GM20000 (cell line): ENCODE results near the gene SNX32.
"Not testable (repeated sequence)": the region's sequence is repeated elsewhere in the genome, so short reads cannot be mapped to it uniquely, and the experiment has no call there.

Source experiments
- DNase-seq: peaks from one replicate; pipeline ENCODE4 v3.0.0; 2012; ENCODE audit warnings: low spot score
- CTCF ChIP-seq: IDR thresholded peaks from 2 replicates; pipeline ENCODE4 v1.5.1; 2012; ENCODE audit warnings: mild to moderate bottlenecking, control low read depth; ENCODE audit errors: extremely low read depth, missing control alignments

SNX32 gene

GRCh38 chr11:65890324-65891218 lies 56.8 kb downstream of the SNX32 start, which contains the start of gene CCDC85B:
Gene CCDC85B, plus strand, starts transcription at chr11:65890673. Its CDS starts 111 bp downstream, at chr11:65890784.
- DNase-seq, result peak; percentile 97

GRCh38 chr11:65891219-65892136 lies 57.7 kb downstream of the SNX32 start:
- TF ChIP-seq CTCF, result peak; percentile 40
- no peak for DNase-seq

More at GRCh38 chr11:65890324-65891218, 56.8 kb downstream of the SNX32 start, which contains the start of gene CCDC85B:
- no peak for TF ChIP-seq CTCF

GRCh38 chr11:65892137-65892540 lies 58.4 kb downstream of the SNX32 start:
- DNase-seq, result not testable (repeated sequence)

DNA sequence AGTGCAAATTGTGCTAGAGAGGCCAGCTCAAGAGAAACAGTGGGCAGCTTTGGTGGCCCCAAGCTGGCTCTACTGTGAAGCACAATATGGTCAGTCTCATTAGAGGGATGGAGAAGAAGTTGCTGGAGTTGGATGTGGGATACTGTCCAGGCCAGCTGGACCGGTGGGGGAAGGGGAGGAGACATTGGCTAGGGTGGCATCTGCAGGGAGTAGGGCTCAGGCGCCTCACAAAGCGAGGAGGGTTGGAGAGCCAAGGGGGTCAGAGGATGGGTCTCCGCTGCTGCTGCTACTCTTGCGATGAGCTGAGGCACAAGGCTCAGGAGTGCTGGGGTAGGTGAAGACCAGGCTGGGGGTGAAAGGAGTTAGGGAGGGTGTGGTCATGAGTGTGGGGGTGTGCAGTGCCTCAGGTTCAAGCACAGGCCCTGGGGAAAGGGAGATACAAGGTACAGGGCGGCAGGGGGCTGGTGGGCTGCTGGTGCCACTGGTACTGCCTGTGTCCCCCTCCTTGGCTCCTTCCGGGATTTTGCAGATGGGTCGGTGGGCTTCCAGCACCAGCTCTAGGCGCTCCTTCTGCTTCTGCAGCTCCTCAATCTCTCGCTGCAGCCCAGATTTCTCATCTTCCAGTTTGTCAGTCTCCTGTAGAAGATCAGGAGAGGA lies 59.0 kb downstream of the SNX32 start:
- no peak for TF ChIP-seq CTCF

GRCh38 chr11:65894034-65894591 lies 60.4 kb downstream of the SNX32 start:
- DNase-seq, result no peak
- TF ChIP-seq CTCF, result no peak

More for the DNA sequence above, 59.0 kb downstream of the SNX32 start:
- DNase-seq, result no peak

GRCh38 chr11:65895482-65895981 lies 61.8 kb downstream of the SNX32 start:
- no peak for DNase-seq
- TF ChIP-seq CTCF, result no peak
